ENCODE results near the gene SLC6A18. TPM values are rescaled to one million over a fixed set of nuclear protein-coding genes. Genes with fewer than 3 reads are reported as not detected.

The SLC6A18 gene
- total and polyA plus RNA-seq, 12 donors: not detected

DNA sequence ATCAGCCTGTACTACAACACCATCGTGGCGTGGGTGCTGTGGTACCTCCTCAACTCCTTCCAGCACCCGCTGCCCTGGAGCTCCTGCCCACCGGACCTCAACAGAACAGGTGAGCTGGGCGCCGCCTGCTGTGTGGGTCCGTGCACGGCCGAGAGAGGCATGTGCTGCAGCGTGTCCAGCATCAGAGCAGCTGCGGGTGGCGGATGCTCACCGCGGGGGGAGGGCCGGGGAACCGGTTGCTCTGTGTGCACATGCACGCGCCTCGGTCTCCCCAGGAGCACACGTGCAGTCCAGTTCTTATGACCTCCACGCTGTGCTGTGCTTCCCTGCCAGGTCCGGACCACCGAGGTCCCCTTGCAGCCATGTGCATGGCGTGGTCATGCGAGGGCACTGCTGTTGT, 7.6 kb downstream of the SLC6A18 start:
- Histone ChIP-seq H3K27ac (no peak overlapping the region), H3K9me3 (peaks cover 0 to 24% (median 15%) of the 10 kb centered on the region in 11 donors), H3K4me3 (no peak overlapping the region), H3K27me3 (peaks cover 0 to 19% (median 4%) of the 10 kb centered on the region in 7 donors), H3K4me1 (no peaks in the 10 kb centered on the region), H3K36me3 (no peaks in the 10 kb centered on the region)
- ATAC-seq: no peak
- 89 to 92% methylated on average over 25 of the region's 25 CpGs for WGBS, 2 donors
- intact Hi-C loops (cut with DNase I): loop anchor here in 1 of 10 donors (10.0 kb wide), 1 partner anchor 212 kb away; the partner anchor contains the start of gene SLC6A3
- no peak for TF ChIP-seq CTCF (IDR thresholded peaks at IDR 0.05)
- no peak for DNase-seq

GRCh38 chr5:1235379-1235778, 10.2 kb downstream of the SLC6A18 start:
- no peaks in the 10 kb centered on the region for H3K4me1 ChIP-seq
- H3K27ac ChIP-seq: no peak overlapping the region
- 66 to 75% methylated on average over 8 of the region's 8 CpGs for WGBS, 2 donors
- no peak for ATAC-seq
- no peak for TF ChIP-seq CTCF (IDR thresholded peaks at IDR 0.05)
- no peaks in the 10 kb centered on the region for H3K36me3 ChIP-seq
- H3K27me3 ChIP-seq: peaks cover 0 to 17% (median 0%) of the 10 kb centered on the region in 7 donors
- peaks cover 0 to 24% (median 15%) of the 10 kb centered on the region in 11 donors for H3K9me3 ChIP-seq
- DNase-seq: no peak
- intact Hi-C loops (cut with DNase I): loop anchor here in 1 of 10 donors (10.0 kb wide), 1 partner anchor 209 kb away; the partner anchor contains the start of gene SLC6A3
- H3K4me3 ChIP-seq: no peak overlapping the region

DNA sequence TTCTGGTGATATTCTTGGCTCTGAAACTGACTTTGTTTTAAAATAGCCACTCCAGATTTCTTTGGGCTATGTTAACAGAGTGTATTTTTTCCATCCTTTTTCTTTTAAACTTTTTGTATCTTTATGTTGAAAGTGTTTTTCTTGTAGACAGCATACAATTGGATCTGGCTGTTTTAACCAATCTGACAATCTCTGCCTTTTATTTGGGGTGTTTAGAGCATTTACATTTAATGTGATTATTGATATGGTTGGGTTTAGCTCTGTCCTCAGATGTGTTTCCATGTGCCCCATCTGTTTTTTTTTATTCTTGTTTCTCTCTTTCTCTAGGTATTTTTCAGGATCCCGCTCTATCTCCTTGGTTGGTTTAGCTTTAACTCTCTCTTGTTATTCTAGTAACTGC, 10.7 kb downstream of the SLC6A18 start:
- TF ChIP-seq CTCF (IDR thresholded peaks at IDR 0.05): no peak
- Histone ChIP-seq H3K4me1 (no peaks in the 10 kb centered on the region), H3K27me3 (peaks cover 0 to 12% (median 0%) of the 10 kb centered on the region in 7 donors), H3K36me3 (no peaks in the 10 kb centered on the region), H3K9me3 (peaks cover 0 to 24% (median 15%) of the 10 kb centered on the region in 11 donors), H3K27ac (no peak overlapping the region), H3K4me3 (no peak overlapping the region)
- intact Hi-C loops (cut with DNase I): loop anchor here in 1 of 10 donors (10.0 kb wide), 1 partner anchor 209 kb away; the partner anchor contains the start of gene SLC6A3
- DNase-seq: no peak
- 97 to 98% methylated on average over 1 of the region's 1 CpG for WGBS, 2 donors
- no peak for ATAC-seq

GRCh38 chr5:1239505-1240251, 14.5 kb downstream of the SLC6A18 start:
- H3K27me3 ChIP-seq: peaks cover 0 to 23% (median 19%) of the 10 kb centered on the region in 7 donors
- H3K9me3 ChIP-seq: peaks cover 0 to 21% (median 15%) of the 10 kb centered on the region in 11 donors
- DNase-seq: no peak
- 56 to 60% methylated on average over 22 of the region's 22 CpGs for WGBS, 2 donors
- ATAC-seq: no peak
- intact Hi-C loops (cut with DNase I): loop anchor here in 1 of 10 donors (10.0 kb wide), 1 partner anchor 205 kb away; the partner anchor contains the start of gene SLC6A3
- no peak overlapping the region for H3K4me3 ChIP-seq
- TF ChIP-seq CTCF (IDR thresholded peaks at IDR 0.05): no peak
- no peak overlapping the region for H3K27ac ChIP-seq
- no peaks in the 10 kb centered on the region for H3K36me3 ChIP-seq
- no peaks in the 10 kb centered on the region for H3K4me1 ChIP-seq

Data from heart right ventricle (tissue), 16 donors.